DLD1 (cell line): ENCODE data around the gene CRABP1.

Experiments
- in situ Hi-C: cut with HindIII; loops from 2 replicates; pipeline ENCODE4 v1.10.0; 2017; ENCODE audit warnings: low sequenced_read_pairs

CRABP1 gene

DNA sequence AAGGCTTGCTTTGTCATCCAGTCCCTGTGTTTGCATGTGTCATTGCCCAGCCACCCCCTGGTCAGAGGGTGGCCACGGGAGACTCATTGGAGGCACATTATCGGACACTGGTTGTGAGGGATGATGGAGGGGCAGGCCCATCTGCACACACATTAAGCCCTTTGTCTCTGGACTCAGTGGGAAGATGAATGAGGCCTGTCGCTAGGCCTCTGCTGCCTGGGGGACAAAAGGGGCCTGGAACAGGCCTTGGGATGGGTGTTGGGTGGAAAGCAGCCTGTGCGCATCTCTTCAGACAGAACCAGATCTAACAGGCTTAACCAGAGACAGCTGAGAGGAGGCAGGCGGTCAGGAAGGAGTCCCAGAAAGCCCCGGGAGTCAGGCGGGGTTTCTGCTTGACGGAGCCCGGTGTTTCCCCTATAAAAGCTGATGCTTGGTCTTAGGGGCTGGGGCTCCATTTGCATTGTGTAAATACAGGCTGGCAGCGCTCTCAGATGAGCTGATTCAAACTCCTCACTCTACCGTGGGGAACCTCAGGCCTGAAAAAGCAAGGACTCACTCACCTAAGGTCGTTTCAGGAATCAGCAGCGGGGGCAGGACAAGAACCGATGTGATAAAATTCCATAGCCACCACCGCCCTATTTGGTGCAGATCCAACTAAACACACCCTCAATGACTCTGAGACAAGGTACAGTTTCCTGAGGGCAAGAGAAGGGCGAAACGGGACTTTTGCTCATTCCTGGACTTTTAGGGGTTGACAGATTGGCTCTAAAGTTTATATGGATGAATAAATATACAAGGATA lies 23.7 kb upstream of the CRABP1 start:
- in situ Hi-C loops: loop anchor here (25.0 kb wide), 1 partner anchor 96 kb away; no protein-coding TSS in a partner anchor

DNA sequence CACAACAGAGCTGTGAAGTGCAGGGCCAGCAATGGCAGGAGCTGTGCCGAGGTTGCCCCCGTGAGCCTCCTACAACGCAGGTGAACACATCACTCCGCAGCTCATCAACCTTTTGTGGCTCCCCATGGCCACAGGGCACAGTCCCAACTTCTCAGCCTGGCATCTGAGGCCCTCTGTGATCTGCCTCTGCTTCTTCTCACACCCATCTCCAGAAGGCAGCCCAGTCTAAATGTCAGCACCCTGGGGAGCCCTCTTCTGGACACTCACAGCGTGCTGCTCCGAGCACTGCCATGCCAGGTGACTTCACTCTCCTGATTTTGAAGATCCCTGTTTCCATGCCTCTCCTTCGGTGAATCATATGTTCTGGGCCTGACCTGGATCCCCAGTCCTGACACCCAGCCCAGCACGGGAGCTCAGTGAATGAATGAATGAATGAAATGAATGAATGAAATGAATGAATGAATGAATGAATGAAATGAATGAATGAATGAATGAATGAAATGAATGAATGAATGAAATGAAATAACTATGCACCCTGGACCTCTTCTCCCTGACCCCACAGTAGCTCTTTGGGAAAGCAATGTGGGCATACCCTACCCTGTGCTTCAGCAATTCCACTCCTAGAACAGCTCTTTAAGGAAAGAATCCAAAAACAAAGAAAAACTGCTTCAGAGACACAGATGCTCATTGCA lies 22.9 kb upstream of the CRABP1 start:
- in situ Hi-C loops: loop anchor here (25.0 kb wide), 1 partner anchor 95 kb away; no protein-coding TSS in a partner anchor

DNA sequence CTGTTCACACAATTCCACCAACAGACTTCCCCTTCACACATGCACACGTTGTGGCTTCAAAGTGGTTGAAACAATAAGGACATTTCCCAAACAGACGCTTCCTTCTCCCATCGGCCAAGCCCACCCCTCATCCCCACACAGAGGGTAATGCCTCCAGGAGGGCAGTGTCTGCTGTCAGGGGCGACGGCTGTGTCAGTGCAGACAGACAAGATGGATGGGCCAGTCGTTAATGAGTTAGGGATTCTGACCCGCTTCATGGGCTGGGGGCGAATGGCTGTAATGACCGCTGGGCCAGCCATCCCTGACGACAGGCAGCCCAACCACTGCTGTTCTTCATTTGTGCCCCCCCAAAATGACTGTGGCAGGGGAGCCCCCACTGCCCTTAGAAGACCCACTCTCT lies 20.6 kb upstream of the CRABP1 start:
- in situ Hi-C loops: loop anchor here (25.0 kb wide), 1 partner anchor 93 kb away; no protein-coding TSS in a partner anchor

DNA sequence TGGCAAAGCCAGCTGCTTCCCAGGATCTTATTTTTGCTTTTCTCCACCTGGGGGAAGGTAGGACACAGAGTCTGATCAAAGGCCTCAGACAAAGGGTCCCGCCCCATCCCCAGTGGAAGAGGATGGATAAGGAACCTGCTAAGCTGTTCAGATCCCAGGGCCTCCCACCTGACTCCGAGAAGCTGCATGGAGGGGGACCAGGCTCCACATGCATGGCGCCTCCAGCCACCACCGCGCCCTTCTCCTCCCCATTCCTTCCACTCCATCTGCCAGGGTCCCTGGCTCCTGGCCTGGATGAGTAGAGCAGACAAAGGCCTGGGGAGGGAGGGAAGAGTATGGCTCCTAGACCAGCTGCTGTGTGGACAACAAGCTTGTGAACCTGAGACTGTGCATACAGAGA lies 20.0 kb upstream of the CRABP1 start:
- in situ Hi-C loops: loop anchor here (25.0 kb wide), 1 partner anchor 92 kb away; no protein-coding TSS in a partner anchor

DNA sequence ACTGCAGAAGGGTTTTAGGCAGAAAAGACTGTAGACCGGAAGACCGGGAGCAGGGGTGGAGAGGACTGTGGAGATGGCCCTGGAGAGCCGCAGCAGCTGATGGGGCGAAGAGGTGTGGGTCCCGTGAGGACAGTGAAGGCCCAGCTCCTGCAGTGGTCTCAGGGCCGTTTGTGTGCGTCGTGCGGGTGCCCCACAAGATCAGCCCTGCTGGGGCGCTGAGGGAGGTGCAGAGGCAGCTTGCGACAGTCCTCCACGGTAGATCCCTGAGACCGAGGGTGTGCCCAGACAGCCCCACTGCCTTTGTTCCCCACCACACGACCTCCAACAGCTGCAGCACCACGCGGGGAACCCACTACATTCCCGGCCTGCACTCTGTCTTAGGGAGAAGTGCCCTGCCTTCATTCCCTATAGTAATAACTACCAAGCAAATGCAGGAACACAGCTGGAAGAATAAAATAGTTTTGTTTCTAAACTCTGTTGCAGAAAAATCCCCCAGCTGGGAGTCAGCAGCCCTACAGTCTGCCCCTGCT lies 19.0 kb upstream of the CRABP1 start:
- in situ Hi-C loops: loop anchor here (25.0 kb wide), 1 partner anchor 91 kb away; no protein-coding TSS in a partner anchor

DNA sequence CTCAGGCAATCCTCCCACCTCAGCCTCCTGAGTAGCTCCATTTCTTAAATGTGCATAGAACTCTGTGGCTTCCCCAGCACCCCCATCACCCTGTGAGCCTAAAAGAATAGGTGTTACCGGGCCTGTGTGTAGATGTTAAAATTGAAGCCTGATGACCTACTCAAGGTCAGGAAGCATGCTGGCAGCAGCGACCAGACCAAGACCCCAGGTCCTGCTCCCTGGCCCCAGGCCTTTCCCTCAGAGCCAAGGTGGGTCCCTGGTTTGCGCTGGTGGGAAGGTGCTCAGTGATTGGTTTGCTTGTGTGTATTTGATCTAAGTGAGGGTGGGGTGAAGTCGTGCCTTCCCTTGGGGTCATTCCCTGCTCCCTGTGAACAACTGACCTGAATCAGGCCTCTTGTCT lies 18.4 kb upstream of the CRABP1 start:
- in situ Hi-C loops: loop anchor here (25.0 kb wide), 1 partner anchor 91 kb away; no protein-coding TSS in a partner anchor

DNA sequence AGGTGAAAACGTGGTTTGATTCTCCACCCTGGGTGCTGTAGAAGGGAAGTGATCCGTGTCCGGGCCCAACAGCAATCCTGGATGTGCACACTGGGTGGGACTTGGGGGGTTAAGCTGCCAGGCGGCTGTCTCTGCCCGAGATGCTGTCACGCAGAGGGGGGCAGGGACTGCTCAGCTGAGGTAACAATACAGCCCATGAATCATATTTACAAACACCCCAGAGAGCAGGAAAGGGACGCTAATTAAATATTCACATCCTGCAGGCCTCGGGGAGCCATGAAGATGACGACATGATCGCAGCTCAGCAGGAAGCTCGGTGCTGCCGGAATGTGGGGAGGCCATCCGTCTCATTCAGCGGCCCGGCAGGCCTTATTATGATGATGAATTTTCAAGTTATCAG lies 17.9 kb upstream of the CRABP1 start:
- in situ Hi-C loops: loop anchor here (25.0 kb wide), 1 partner anchor 90 kb away; no protein-coding TSS in a partner anchor

DNA sequence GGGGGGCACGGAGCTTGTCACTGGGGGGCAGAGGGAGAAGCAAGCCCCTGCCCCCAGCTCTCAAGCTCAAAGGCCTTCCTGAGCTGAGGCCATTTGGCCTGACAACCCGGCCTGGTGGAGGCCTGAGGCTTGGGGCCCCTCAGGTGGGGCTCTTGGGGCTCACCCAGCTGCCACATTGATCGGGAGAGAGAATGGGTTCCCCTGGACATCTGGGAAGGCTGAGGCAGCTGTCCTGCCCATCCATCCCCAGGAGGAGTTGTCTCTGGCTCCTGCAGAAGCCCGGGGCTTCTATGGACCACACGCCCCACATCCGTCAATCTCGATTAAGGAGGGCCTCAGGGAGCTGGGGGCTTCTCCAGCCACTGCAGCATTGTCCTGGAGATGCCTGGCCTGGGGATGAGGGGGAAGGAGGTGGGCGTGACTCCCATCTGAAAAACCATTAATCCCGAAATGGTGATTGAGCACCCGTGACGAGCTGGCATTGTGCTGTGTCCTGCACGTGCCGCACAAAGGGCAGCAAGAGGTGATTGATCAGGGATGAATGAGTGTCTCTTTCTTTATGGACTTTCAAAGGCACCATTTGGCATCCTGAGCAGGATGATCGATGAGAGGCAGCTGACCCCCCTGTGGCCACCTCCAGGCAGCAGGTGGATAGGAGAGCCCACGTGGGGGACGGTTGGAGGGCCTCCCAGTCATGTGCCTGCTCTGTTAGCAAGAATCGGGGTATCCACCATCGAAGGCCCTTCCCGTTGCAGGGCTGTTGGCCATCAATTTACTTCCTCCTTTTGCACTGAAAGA lies 17.2 kb upstream of the CRABP1 start:
- in situ Hi-C loops: loop anchor here (25.0 kb wide), 1 partner anchor 89 kb away; no protein-coding TSS in a partner anchor

DNA sequence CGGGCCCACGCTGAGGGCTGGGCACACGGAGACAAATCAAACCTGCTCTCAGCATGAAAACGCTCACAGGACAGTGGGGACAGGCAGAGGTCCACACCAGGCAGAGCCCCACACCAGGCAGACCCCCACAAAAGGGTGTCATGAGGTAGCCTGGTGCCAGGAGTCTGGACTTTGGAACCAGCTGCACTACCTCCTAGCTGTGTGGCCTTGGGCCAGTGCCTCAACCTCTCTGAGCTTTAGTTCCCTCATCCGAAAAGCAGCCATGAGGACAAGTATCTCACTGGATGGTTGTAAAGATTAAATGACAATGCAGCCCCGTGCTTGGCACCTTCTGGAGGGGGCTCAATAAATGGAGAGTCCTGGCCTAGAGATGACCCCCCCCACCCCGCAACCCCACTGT lies 16.5 kb upstream of the CRABP1 start:
- in situ Hi-C loops: loop anchor here (25.0 kb wide), 1 partner anchor 89 kb away; no protein-coding TSS in a partner anchor

DNA sequence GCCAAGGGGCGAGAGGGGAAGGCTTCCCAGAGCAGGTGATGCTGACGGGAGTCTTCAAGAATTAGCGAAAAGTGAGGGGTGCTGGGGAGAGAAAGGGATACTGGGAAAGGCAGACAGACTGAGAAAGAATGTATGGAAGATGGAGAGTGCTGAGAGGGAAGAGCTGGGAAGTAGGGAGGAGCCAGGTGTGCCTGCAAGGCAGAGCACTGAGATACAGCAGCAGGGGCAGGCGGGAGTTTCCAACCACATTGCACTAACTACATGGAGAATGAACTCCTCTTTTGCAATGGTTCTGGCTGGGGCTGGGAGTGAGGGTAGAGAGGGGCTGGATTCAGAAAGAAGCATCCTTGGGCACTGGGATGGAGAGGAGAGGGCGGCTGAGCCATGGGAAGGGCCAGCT lies 16.0 kb upstream of the CRABP1 start:
- in situ Hi-C loops: loop anchor here (25.0 kb wide), 1 partner anchor 88 kb away; no protein-coding TSS in a partner anchor

DNA sequence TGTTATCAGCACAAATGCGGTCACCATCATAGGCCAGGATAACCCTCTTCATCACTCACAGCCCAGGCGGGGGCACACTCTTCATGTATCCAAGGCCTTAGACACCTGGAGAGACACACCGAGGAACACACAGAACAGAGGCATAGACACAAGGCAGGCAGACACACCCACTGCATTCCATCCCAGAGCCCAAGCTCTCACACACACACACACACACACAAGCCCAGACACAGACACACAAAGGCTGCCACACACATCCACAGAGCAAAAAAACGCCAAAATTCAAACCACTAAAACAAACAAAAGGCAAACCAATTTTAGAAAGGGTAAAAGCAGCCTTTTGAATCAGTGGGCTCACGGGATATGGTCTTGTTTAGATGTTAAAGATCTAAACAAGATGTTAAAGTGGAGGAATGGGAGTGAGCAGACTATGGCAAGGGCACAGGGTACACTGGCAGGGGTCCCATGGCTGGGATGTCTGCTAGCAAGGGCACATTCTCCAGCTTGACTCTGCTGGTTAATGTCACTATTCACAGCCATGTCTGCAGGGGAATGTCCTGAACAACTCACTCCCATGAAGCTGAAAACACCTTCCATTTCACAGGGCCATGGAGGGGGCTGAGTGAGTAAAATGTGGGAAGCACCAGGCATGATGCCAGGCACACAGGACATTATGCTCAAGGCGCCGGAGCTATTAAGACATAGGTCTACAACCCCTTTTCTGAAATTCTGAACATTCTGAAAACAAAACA lies 14.9 kb upstream of the CRABP1 start:
- in situ Hi-C loops: no loop called here

DNA sequence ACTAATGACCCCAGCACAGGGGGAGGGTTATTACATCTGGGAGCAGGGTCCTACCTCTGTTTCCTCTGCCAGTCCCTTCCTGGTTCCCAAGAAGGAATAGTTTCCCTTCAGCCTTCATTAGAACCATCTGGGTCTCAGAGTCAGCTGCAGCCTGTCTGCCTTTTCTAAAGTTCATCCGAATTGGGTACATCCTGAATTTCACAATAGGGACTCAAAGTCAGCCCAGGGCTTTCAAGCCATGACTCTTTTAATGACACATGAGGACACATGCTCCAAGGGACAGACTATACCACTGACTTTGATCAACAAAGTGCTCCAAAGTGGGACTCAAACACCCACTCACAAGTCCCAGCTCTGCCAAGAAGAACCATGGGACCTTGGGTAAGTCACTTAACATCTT lies 12.7 kb upstream of the CRABP1 start:
- in situ Hi-C loops: no loop called here

DNA sequence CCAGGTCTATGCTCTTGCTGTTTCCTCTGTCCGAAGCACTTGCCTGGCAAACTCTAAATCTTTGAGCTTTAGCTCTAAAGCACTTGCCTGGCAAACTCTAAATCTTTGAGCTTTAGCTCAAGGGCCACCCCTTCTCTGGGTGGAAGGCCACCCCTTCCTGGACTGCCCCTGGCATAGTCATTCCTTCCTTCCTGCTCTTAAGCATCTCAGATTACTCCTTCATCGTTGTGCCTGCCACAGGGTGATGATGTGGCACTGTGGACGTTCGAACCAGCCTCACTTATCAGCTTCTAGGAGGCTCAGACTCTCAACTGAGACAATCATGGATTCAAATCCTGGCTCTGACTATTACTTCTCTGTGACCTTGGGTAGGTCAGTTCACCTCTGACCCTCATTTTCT lies 10.5 kb upstream of the CRABP1 start:
- in situ Hi-C loops: no loop called here

DNA sequence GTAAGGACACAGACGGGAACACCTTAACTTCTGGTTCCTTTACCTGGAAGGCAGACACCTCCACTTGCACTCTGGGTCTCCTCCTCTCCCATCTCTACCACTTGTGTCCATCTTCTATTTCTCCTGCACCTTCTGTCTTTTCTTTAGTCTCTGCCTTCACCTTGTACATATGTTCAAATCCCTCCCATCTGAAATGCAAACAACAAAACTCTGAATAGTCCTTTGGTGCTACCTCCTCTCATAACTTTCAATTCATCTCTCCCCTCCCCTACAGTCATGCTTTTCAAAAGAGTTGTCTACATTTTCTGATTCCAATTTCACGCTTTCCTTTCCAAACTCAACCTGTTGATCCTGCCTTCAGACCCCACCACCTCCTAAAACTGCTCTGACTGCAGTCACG lies 5.3 kb upstream of the CRABP1 start:
- in situ Hi-C loops: no loop called here

DNA sequence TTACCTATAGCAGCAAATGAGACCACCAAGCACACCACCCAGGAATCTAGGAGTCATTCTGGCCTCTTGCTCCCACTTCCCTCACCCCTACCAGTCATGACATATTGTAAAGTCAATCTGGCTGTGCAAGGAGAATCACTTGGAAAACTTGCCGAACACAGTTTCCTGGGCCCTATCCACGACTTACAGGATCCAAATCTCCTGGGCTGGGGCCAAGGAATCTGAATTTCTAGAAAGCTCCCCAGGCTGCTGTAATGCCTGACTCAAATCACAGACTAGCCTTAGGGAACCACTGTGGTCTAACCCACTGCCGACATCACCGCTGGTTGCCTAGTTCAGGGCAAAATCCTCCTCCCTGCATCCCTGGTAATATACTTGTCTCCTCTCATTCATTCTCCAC lies 4.2 kb upstream of the CRABP1 start:
- in situ Hi-C loops: no loop called here

DNA sequence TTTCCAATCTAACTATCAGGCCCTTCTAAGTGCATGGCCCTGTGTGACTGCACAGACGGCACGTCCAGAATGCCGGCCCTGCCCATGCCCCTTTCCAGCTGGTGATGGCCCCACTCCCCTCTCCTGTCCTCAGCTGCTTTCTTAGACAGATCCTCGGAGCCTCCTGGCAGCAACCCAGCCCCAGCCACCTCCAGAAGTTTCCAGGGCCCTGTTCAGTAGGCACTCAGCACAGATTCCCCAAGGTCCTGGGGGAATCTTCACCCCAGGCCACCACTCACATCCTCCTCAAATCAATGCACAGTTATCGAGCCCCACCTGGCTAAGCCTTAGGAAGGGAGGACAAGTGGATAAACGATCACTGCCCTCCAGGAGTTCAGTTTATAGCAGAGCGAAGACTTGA lies 1.4 kb upstream of the CRABP1 start:
- in situ Hi-C loops: no loop called here

DNA sequence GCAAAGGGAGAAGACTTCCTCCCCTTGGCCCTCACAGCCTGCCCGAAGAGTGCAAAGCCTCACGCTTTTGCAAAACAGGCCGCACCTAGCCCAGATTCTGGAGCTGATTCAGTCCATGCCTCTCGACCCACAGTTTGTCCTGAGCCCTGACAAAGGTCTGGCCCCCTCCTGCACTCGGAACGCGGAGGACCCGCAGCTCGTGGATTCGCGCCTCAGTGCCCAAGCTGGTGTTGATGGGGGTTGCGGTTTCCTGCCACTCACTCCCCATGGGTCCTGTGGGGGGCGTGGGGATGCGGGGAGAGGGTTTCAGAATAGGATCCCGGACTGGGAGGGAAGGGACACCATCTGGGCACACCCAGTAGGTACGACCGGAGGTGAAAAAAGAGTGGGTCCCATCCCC lies 594 bp upstream of the CRABP1 start:
- in situ Hi-C loops: no loop called here

DNA sequence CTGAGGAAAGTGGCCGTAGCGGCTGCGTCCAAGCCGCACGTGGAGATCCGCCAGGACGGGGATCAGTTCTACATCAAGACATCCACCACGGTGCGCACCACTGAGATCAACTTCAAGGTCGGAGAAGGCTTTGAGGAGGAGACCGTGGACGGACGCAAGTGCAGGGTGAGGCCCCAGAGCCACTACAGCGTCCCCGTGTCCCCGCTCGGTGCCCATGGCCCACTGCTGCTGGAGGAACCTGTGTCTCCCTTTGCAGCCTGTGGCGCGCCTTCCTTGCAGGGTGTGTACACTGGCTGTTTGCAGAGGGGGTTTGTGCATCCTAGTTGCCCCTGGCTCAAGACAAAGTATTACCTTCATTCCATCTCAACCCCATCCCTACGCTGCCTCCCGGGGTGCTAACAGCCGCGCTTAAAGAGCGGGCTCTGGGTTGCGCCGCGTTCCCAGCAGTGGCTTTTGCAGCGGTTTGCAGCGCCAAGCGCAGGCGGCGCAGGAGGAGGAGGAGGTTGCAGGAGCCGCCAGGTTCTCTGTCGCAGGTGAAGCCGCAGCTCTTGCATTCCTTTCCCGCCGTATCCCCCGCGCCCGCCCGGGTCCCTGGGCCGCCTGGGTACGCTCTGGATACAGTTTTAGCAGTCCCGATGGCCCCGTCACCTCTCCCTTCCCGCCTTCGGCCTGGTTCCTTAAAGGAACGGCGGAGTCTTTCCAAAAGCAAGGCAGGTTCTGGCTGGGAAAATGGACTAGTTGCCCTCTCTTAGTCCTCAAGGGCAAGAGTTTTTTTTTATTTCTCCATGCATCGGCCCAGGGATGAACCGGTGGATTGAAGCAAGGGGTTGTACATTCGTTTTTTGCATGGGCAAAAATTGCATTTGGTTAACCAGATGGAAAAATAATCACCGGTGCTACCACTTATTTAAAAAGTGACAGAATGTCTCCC lies 1.2 kb downstream of the CRABP1 start:
- in situ Hi-C loops: no loop called here

DNA sequence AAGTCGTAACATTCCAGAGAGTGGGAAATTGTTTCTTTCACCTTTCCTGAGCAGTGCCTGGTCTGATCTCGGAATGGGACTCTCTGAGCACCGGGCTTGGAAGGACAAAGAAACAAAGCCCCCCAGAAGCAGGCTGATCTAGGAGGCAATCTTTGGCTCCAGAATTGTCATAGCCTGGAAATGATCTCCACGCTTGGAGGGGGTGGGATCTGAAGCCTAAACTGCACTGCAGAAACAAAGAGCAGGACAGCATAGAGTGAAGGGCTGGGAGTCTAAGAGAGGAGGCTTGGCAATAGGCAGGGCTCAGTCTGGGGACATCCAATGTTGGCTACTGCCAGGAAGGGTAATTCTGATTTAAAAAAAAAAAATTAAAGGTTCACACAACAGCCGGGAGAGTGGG lies 1.9 kb downstream of the CRABP1 start:
- in situ Hi-C loops: no loop called here
